Mesendoderm (in vitro differentiated cells): ENCODE results near the gene DUOXA1.
"Not testable (repeated sequence)": the region's sequence is repeated elsewhere in the genome, so short reads cannot be mapped to it uniquely, and the experiment has no call there.

ENCODE experiments used
- DNase-seq: peaks from one replicate; pipeline ENCODE4 v3.0.0; 2013
- H2AK5ac ChIP-seq: 2 replicates; pipeline ENCODE4 v1.6.1; 2013; ENCODE audit warnings: low read length, inconsistent platforms
- H2BK120ac ChIP-seq: 2 replicates; pipeline ENCODE4 v1.6.1; 2013; ENCODE audit warnings: low read depth, mild to moderate bottlenecking, low read length, moderate library complexity, mixed read lengths
- H2BK15ac ChIP-seq: replicated peaks from 2 replicates; pipeline ENCODE4 v1.6.1; 2013; ENCODE audit warnings: low read depth, mild to moderate bottlenecking, moderate library complexity
- H2BK5ac ChIP-seq: 2 replicates; pipeline ENCODE4 v1.6.1; 2013; ENCODE audit warnings: low read length, inconsistent platforms
- H3K18ac ChIP-seq: 2 replicates; pipeline ENCODE4 v1.6.1; 2013; ENCODE audit warnings: mild to moderate bottlenecking, low read length, mixed read lengths
- H3K23ac ChIP-seq: one replicate; pipeline ENCODE4 v1.6.1; 2013; ENCODE audit warnings: low read length
- H3K27ac ChIP-seq: 2 replicates; pipeline ENCODE4 v1.5.1; 2013; ENCODE audit warnings: low read depth, mild to moderate bottlenecking, inconsistent platforms, low read length, moderate library complexity
- H3K27me3 ChIP-seq: 2 replicates; pipeline ENCODE4 v1.6.1; 2013; ENCODE audit warnings: low read length, control low read depth, mild to moderate bottlenecking, inconsistent platforms; ENCODE audit not compliant: insufficient read depth, poor library complexity
- H3K36me3 ChIP-seq: 2 replicates; pipeline ENCODE4 v1.6.1; 2013; ENCODE audit warnings: low read length, inconsistent platforms; ENCODE audit not compliant: control insufficient read depth, insufficient read depth
- H3K4ac ChIP-seq: one replicate; pipeline ENCODE4 v1.6.1; 2013; ENCODE audit warnings: low read depth, mild to moderate bottlenecking, low read length, moderate library complexity
- H3K4me1 ChIP-seq: 2 replicates; pipeline ENCODE4 v1.6.1; 2013; ENCODE audit warnings: low read depth, low read length, inconsistent platforms; ENCODE audit not compliant: control insufficient read depth
- H3K4me2 ChIP-seq: 2 replicates; pipeline ENCODE4 v1.6.1; 2013; ENCODE audit warnings: low read length
- H3K4me3 ChIP-seq: 2 replicates; pipeline ENCODE4 v1.5.1; 2013; ENCODE audit warnings: mild to moderate bottlenecking, low read length
- H3K56ac ChIP-seq: one replicate; pipeline ENCODE4 v1.6.1; 2013; ENCODE audit warnings: low read length
- H3K79me1 ChIP-seq: 2 replicates; pipeline ENCODE4 v1.6.1; 2013; ENCODE audit warnings: low read length, inconsistent platforms
- H3K79me2 ChIP-seq: 2 replicates; pipeline ENCODE4 v1.6.1; 2013; ENCODE audit warnings: mild to moderate bottlenecking, low read length; ENCODE audit not compliant: control insufficient read depth, insufficient read depth
- H3K9ac ChIP-seq: 2 replicates; pipeline ENCODE4 v1.6.1; 2013; ENCODE audit warnings: low read length, inconsistent platforms
- H4K5ac ChIP-seq: one replicate; pipeline ENCODE4 v1.6.1; 2013; ENCODE audit warnings: low read length
- H4K8ac ChIP-seq: one replicate; pipeline ENCODE4 v1.6.1; 2013; ENCODE audit warnings: low read depth, mild to moderate bottlenecking, control low read depth, low read length, moderate library complexity
- WGBS: extraction: QIAGEN DNeasy Blood & Tissue Kit; methylation state at CpG from one replicate; pipeline ENCODE4 v1.1.7; 2013; ENCODE audit warnings: low lambda C conversion rate, missing lambda C conversion rate; ENCODE audit not compliant: insufficient coverage; ENCODE audit errors: extremely low coverage; 5-methylcytosine and 5-hydroxymethylcytosine counted together

The DUOXA1 gene

DNA sequence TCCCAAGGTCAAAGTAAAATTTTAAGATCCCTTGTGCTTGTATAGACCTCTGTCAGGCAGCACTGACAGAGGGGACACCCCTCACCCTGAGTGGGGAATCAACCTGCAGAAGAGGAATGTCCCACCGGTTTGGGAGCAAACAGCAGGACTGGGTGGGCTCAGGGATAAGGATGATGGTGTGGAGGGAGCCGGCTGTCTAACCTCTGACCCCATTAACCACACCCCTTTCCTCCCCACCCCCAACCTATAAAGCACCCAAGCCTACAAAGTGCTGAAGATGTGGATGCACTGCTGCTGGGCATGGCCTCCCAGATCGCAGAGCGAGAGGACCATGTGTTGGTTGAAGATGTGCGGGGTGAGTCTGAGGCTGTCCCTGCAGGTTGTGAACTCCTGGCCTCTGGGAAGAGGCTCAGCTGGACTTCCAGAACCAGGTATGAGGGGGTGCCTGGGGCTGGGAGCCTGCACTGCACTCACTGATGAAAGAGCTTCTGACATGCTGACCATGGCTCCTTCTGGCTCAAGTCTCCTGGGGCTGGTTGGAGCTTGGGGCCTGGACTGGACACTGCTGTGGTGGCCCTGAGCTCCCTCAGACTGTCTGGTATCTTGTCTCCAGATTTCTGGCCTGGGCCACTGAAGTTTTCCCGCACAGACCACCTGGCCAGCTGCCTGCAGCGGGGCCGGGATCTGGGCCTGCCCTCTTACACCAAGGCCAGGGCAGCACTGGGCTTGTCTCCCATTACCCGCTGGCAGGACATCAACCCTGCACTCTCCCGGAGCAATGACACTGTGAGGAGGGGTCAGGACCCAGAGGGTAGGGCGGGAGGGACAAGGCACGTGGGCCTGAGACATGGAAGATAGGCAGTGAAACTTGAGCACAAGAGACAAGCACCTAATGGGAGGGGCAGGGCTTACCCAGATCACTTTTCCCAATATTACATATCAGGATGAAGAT lies 9.4 kb upstream of the DUOXA1 start:
- Histone ChIP-seq H3K79me1 (no peaks in the 10 kb centered on the region), H3K56ac (no peak overlapping the region), H3K27me3 (peaks cover 13% of the 10 kb centered on the region), H3K79me2 (no peaks in the 10 kb centered on the region), H2BK5ac (no peak overlapping the region), H3K4me2 (no peak overlapping the region), H2BK120ac (no peak overlapping the region), H2BK15ac (no peak overlapping the region), H3K4ac (no peak overlapping the region), H3K18ac (no peak overlapping the region), H3K27ac (no peak overlapping the region), H3K23ac (no peak overlapping the region), H3K36me3 (no peaks in the 10 kb centered on the region), H4K8ac (no peak overlapping the region), H4K5ac (no peak overlapping the region), H3K4me1 (no peaks in the 10 kb centered on the region), H3K4me3 (no peak overlapping the region), H3K9ac (no peak overlapping the region), H2AK5ac (no peak overlapping the region)
- no peak for DNase-seq
- WGBS: no CpG with 5 or more reads among the region's 12 CpGs

- no peak overlapping the region for H4K8ac ChIP-seq
- H2AK5ac ChIP-seq: no peak overlapping the region
- H2BK5ac ChIP-seq: no peak overlapping the region
- no peak overlapping the region for H3K4me2 ChIP-seq
- H4K5ac ChIP-seq: no peak overlapping the region
- no peak overlapping the region for H3K4ac ChIP-seq
- H3K4me1 ChIP-seq: no peaks in the 10 kb centered on the region
- no peak overlapping the region for H3K9ac ChIP-seq
- no peak overlapping the region for H3K27ac ChIP-seq
- H3K18ac ChIP-seq: no peak overlapping the region
- no peak overlapping the region for H3K23ac ChIP-seq
- H2BK15ac ChIP-seq: no peak overlapping the region
- no peak overlapping the region for H3K4me3 ChIP-seq
- no peaks in the 10 kb centered on the region for H3K79me2 ChIP-seq
- DNase-seq: no peak
- no peak overlapping the region for H3K56ac ChIP-seq
- H3K27me3 ChIP-seq: peaks cover 24% of the 10 kb centered on the region
- H3K36me3 ChIP-seq: no peaks in the 10 kb centered on the region
- H3K79me1 ChIP-seq: no peaks in the 10 kb centered on the region
- no CpG with 5 or more reads among the region's 8 CpGs for WGBS
- H2BK120ac ChIP-seq: no peak overlapping the region
Measured at GRCh38 chr15:45137703-45138102, 8.0 kb upstream of the DUOXA1 start.

- Histone ChIP-seq H3K36me3 (no peaks in the 10 kb centered on the region), H4K5ac (no peak overlapping the region), H2BK15ac (no peak overlapping the region), H3K9ac (no peak overlapping the region), H3K79me1 (no peaks in the 10 kb centered on the region), H3K4ac (no peak overlapping the region), H2AK5ac (no peak overlapping the region), H2BK120ac (no peak overlapping the region), H3K18ac (no peak overlapping the region), H3K4me1 (no peaks in the 10 kb centered on the region), H4K8ac (no peak overlapping the region), H3K4me3 (no peak overlapping the region), H3K27ac (no peak overlapping the region), H3K27me3 (peaks cover 36% of the 10 kb centered on the region), H3K4me2 (no peak overlapping the region), H2BK5ac (no peak overlapping the region), H3K23ac (no peak overlapping the region), H3K56ac (no peak overlapping the region), H3K79me2 (no peaks in the 10 kb centered on the region)
- WGBS: no CpG with 5 or more reads among the region's 10 CpGs
- DNase-seq: peak; percentile 59
Measured at GRCh38 chr15:45136378-45136764, 6.7 kb upstream of the DUOXA1 start.

DNA sequence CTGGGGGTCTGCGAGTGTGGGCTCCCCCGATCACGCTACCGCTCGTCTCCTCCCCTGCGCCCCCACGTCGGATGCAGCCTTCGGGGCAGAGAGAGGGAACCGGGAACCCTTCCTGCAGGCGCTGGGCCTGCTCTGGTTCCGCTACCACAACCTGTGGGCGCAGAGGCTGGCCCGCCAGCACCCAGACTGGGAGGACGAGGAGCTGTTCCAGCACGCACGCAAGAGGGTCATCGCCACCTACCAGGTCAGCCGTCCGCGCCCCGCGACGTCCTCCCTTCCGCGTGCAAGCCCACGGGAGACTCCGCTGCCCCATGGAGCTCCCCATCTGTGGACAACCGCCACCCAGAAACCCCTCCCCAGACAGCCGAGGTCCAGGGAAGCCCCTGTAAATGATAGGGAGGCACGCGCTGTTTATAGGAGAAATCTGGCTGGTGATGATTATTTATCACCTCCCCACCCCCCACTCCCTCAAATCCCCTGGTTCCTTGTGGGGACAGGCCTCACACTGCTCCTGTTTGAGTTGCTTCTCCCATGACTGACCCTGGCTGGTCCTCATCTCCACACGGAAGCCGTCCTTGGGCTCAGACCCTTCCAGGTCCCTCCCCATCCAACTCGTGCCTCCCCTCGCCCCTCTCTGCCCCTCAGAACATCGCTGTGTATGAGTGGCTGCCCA lies 6.2 kb upstream of the DUOXA1 start:
- H3K18ac ChIP-seq, H3K4ac ChIP-seq, H3K23ac ChIP-seq, H3K4me2 ChIP-seq, H3K56ac ChIP-seq, H3K79me2 ChIP-seq, H3K9ac ChIP-seq, H3K4me1 ChIP-seq, H3K36me3 ChIP-seq, H4K8ac ChIP-seq, H3K79me1 ChIP-seq, H3K4me3 ChIP-seq, DNase-seq, H2BK5ac ChIP-seq, H4K5ac ChIP-seq, H2BK15ac ChIP-seq, H2AK5ac ChIP-seq, H2BK120ac ChIP-seq, H3K27ac ChIP-seq: not testable (repeated sequence)
- WGBS: no CpG with 5 or more reads among the region's 37 CpGs
- peaks cover 39% of the 10 kb centered on the region for H3K27me3 ChIP-seq

- H2BK15ac ChIP-seq: no peak overlapping the region
- H3K9ac ChIP-seq: no peak overlapping the region
- no peaks in the 10 kb centered on the region for H3K79me2 ChIP-seq
- H2AK5ac ChIP-seq: no peak overlapping the region
- H3K4me3 ChIP-seq: no peak overlapping the region
- H3K36me3 ChIP-seq: no peaks in the 10 kb centered on the region
- no peak overlapping the region for H3K56ac ChIP-seq
- H3K4ac ChIP-seq: no peak overlapping the region
- H4K5ac ChIP-seq: no peak overlapping the region
- no peak overlapping the region for H2BK5ac ChIP-seq
- H3K4me2 ChIP-seq: peak overlapping the region; percentile 13
- no peak overlapping the region for H3K27ac ChIP-seq
- peak; percentile 45 for DNase-seq
- no peak overlapping the region for H4K8ac ChIP-seq
- no peak overlapping the region for H3K23ac ChIP-seq
- peaks cover 46% of the 10 kb centered on the region for H3K27me3 ChIP-seq
- H3K18ac ChIP-seq: no peak overlapping the region
- WGBS: no CpG with 5 or more reads among the region's 57 CpGs
- no peaks in the 10 kb centered on the region for H3K79me1 ChIP-seq
- no peaks in the 10 kb centered on the region for H3K4me1 ChIP-seq
- no peak overlapping the region for H2BK120ac ChIP-seq
Measured at GRCh38 chr15:45134682-45135604, 5.3 kb upstream of the DUOXA1 start.
